SU-DHL-6 (cell line): ENCODE results near the gene MCF2L2.

ENCODE experiments used
- CTCF ChIP-seq: fragments of 200-600 bp; sonication (generic); IDR thresholded peaks from one replicate; pipeline ENCODE4 v1.5.1; 2017; ENCODE audit warnings: antibody characterized with exemption, mild to moderate bottlenecking, low read length, moderate library complexity; ENCODE audit not compliant: insufficient read depth, poor library complexity, severe bottlenecking
- EZH2phosphoT487 ChIP-seq: fragments of 200-600 bp; sonication (generic), shearing (Covaris generic); conservative IDR thresholded peaks from 2 replicates; pipeline ENCODE4 v1.6.1; 2018; ENCODE audit warnings: mild to moderate bottlenecking, antibody characterized with exemption, low read length, moderate library complexity, mixed read lengths

- TF ChIP-seq CTCF (no peak), EZH2phosphoT487 (no peak)
These were observed 19.2 kb downstream of the MCF2L2 start for GRCh38 chr3:183409219-183409618.
